ENCODE data around the gene TRAF7. TPM values are rescaled to one million over a fixed set of nuclear protein-coding genes. Genes with fewer than 3 reads are reported as not detected.

TRAF7 gene
- total RNA-seq, 1 donor from 2014 or later: 82.2 TPM

DNA sequence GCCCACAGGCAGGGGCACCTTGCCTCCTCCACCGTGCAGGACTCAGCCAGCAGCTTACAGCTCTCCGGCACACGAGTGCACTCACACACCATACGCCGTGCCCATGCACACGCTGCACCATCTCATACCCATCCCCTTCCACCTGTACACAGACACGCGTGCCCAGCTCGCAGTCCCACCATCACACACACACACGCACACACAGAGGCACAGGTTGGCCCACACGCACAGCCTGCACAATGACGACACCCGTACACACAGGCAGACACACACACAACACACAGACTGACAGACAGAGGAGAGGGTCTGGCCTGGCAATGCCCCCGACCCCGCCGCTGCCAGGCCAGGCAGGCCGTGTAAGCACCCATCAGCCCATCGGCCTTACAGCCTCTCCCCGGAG, 28.8 kb downstream of the TRAF7 start:
- H3K4me1 Mint-ChIP-seq: no peaks in the 10 kb centered on the region
- no peaks in the 10 kb centered on the region for H3K27me3 Mint-ChIP-seq (ENCODE audit: low read depth)
- no peak overlapping the region for H3K27ac Mint-ChIP-seq (ENCODE audit: unreplicated experiment)
- H3K36me3 Mint-ChIP-seq (ENCODE audit: low read depth): peaks cover 3% of the 10 kb centered on the region
- DNase-seq (ENCODE audit: low read depth, low spot score): no peak
- no peaks in the 10 kb centered on the region for H3K9me3 Mint-ChIP-seq
- peak overlapping the region; percentile 8 for H3K4me3 Mint-ChIP-seq
- TF ChIP-seq, protein P1, sequence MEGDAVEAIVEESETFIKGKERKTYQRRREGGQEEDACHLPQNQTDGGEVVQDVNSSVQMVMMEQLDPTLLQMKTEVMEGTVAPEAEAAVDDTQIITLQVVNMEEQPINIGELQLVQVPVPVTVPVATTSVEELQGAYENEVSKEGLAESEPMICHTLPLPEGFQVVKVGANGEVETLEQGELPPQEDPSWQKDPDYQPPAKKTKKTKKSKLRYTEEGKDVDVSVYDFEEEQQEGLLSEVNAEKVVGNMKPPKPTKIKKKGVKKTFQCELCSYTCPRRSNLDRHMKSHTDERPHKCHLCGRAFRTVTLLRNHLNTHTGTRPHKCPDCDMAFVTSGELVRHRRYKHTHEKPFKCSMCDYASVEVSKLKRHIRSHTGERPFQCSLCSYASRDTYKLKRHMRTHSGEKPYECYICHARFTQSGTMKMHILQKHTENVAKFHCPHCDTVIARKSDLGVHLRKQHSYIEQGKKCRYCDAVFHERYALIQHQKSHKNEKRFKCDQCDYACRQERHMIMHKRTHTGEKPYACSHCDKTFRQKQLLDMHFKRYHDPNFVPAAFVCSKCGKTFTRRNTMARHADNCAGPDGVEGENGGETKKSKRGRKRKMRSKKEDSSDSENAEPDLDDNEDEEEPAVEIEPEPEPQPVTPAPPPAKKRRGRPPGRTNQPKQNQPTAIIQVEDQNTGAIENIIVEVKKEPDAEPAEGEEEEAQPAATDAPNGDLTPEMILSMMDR (conservative IDR thresholded peaks at IDR 0.05): no peak

DNA sequence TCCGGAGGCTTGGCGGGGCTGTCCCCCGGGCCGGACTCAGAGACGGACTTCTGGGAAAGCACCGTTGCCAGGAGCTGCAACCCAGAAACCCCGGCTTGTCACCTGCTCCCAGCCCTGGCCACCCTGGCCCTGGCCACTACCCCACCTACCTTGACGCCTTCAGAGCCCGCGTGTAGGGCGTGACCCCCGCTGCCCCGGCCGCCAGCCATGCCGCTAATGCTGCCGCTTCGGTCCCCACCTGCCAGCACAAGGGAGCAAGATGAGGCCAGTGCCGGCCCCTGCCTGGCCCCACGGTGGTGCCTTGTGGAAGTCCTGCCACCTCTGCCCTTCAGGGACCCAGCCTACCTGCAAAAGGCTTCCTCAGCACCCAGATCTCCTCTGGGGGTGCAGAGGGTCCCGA, 29.4 kb downstream of the TRAF7 start:
- no peaks in the 10 kb centered on the region for H3K4me1 Mint-ChIP-seq
- H3K27me3 Mint-ChIP-seq (ENCODE audit: low read depth): no peaks in the 10 kb centered on the region
- H3K9me3 Mint-ChIP-seq: no peaks in the 10 kb centered on the region
- H3K27ac Mint-ChIP-seq (ENCODE audit: unreplicated experiment): no peak overlapping the region
- DNase-seq (ENCODE audit: low read depth, low spot score): no peak
- no peak overlapping the region for H3K4me3 Mint-ChIP-seq
- peaks cover 3% of the 10 kb centered on the region for H3K36me3 Mint-ChIP-seq (ENCODE audit: low read depth)
- TF ChIP-seq, protein P1 (conservative IDR thresholded peaks at IDR 0.05): no peak

DNA sequence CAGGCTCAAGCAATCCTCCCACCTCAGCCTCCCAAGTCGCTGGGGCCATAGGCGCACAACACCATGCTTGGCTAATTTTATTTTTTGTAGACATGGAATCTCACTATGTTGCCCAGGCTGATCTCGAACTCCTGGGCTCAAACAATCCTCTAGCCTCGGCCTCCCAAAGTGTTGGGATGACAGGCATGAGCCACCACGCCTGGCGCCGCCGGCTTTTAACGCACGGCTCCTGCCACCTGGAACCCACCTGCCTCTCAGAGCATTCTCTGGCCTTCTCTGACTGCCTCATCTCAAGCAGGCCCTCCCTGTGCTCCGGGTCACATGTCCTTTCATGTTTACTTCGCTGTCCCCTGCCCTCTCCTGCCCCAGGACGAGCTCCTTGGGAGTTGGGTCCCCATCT, 30.5 kb downstream of the TRAF7 start:
- Mint-ChIP-seq H3K4me1 (no peaks in the 10 kb centered on the region), H3K9me3 (no peaks in the 10 kb centered on the region), H3K36me3 (ENCODE audit: low read depth) (peaks cover 3% of the 10 kb centered on the region)

DNA sequence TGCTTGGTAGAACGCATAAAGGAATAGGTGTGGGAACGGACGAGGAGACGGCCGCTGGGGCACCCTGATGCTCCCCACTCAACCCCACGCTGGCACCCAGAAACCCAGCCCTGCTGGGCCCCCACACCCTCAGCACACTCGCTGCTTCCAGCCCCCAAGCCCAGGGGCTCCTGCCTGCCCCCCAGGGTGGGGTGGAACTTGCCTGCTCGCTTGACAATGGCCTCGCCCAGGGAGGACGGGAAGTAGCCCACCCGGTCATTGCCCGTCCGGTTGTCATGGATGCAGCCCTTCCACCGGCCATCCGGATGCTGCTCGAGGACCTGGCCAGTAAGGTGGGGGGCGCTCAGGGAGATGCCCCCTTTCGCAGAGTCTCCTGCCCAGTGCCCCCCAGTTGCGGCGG, 30.9 kb downstream of the TRAF7 start:
- Mint-ChIP-seq H3K4me3 (no peak overlapping the region), H3K27me3 (ENCODE audit: low read depth) (no peaks in the 10 kb centered on the region), H3K4me1 (peaks cover 1% of the 10 kb centered on the region), H3K27ac (ENCODE audit: unreplicated experiment) (peak overlapping the region; percentile 78), H3K9me3 (no peaks in the 10 kb centered on the region), H3K36me3 (ENCODE audit: low read depth) (peaks cover 3% of the 10 kb centered on the region)
- DNase-seq (ENCODE audit: low read depth, low spot score): no peak
- TF ChIP-seq, protein P1 (conservative IDR thresholded peaks at IDR 0.05): no peak

More for the DNA sequence above, 30.5 kb downstream of the TRAF7 start:
- Mint-ChIP-seq H3K4me3 (no peak overlapping the region), H3K27ac (ENCODE audit: unreplicated experiment) (peak overlapping the region; percentile 78), H3K27me3 (ENCODE audit: low read depth) (no peaks in the 10 kb centered on the region)
- DNase-seq (ENCODE audit: low read depth, low spot score): no peak
- TF ChIP-seq, protein P1 (conservative IDR thresholded peaks at IDR 0.05): no peak

DNA sequence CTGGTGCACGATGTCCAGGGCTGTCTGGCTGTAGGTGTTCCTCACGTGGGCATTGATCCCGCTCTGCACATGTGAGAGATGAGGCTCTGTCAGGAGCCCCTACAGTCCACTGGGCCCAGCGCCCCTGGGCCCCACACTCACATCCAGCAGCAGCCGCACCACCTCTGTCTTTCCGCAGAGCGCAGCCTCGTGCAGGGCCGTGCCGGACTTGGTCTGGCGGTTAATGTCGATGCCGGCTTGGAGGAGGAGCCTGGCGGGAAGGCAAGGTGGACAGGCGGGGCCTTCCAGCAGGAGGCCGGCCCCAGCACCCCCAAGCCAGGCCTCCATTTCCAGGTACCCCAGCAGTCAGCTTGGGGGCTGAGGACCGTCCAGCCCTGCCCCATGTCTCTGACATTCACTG, 31.6 kb downstream of the TRAF7 start:
- no peak overlapping the region for H3K4me3 Mint-ChIP-seq

More for the DNA sequence above, 31.6 kb downstream of the TRAF7 start:
- H3K4me1 Mint-ChIP-seq: peaks cover 5% of the 10 kb centered on the region
- TF ChIP-seq, protein P1 (conservative IDR thresholded peaks at IDR 0.05): no peak
- no peaks in the 10 kb centered on the region for H3K9me3 Mint-ChIP-seq
- peaks cover 2% of the 10 kb centered on the region for H3K36me3 Mint-ChIP-seq (ENCODE audit: low read depth)
- H3K27me3 Mint-ChIP-seq (ENCODE audit: low read depth): no peaks in the 10 kb centered on the region
- no peak for DNase-seq (ENCODE audit: low read depth, low spot score)
- no peak overlapping the region for H3K27ac Mint-ChIP-seq (ENCODE audit: unreplicated experiment)
